ELF-1 (cell line): Measurements from ENCODE around the gene DNMT3A.
"Not testable (repeated sequence)": the region's sequence is repeated elsewhere in the genome, so short reads cannot be mapped to it uniquely, and the experiment has no call there.

Experiments used
- DNase-seq: peaks from one replicate; pipeline ENCODE4 v3.0.0-alpha.2; 2016; ENCODE audit warnings: low read depth, low spot score

Gene DNMT3A

DNA sequence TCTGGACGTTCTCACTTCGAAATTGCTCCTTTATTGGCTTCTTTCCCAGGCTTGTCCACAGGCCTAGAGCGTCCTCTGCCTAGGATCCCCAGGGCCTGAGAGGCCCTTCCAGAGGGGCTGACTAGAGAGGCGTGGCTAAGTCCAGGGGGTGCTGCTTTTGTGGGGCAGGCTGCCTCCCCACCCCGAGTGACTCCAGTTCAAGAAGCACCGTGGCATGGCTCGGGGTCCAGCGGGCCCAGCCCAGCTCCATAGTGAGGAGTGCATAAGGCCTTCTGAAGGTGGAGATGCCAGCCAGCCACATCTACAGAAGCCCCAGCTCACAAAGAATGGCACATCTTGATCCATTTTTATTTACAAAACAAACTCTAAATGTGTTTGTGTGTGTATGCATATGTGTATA, 128.5 kb downstream of the DNMT3A start:
- no peak for DNase-seq

DNA sequence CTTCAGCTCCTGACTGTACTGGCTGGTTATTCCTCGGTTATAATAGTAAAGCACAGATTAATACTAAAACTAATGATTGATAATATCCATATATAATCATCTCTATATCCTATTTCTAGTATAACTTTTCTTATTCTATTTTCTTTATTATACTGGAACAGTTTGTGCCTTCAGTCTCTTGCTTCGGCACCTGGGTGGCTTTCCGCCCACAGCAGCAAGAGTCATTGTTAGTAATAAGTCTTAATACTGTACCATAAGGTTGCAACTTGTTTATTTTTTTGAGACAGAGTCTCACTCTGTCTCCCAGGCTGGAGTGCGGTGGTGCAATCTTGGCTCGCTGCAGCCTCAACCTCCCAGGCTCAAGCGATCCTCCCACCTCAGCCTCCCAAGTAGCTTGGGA, 130.8 kb downstream of the DNMT3A start:
- DNase-seq: not testable (repeated sequence)

DNA sequence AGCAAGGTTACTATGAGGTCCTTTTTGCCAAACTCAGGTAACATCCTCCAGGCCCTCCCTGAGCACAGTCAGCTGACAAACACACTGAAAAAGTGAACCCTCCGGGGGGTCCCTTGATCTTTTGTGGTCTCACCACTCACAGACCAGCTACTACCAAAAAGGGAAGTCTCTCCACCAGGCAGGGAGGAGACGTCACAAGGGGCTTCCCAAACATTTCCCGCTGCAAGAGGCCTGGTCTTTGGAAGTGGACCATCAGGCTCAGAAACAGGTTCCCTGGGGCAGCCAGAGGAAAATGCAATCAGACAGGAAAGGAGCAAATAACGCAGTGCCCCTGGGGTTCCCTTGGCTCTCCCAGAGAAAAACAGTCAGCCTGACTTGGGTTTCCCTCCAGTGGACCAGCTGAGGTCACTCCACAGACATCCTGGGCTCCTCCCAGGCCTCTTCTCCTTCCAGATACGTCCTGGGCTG, 134.6 kb downstream of the DNMT3A start:
- DNase-seq: peak; percentile 91

DNA sequence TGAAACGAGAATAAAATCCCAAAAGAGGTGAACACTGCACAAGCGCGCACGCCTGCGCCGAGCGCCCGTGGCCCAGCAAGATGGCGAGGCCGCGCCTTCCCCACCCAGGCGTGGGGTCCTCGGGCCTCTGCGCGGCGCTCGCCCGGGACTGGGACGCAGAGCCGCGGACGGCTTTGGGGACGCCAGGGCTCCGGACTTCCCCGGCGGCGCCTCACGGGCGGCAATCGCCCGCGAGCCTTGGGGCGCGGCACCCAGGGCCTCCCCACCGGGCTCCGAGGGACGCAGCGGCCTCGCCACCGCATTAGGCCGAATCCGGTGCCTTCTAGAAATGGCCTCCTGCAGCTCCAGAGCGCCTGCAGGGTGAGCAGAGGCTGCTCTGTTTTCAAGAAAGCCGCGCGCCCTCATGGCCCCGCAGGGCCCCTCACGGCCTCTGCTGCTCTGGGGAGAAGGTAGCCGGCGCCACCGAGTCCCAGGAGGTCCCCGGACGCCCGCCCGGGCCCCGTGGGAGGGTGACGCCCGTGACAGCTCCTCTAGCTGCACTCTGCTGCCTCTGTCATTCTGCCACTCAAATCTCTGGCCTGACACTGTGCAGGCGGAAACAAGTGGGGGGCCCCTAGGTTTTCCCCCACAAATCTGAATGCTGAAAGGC, 137.4 kb downstream of the DNMT3A start:
- DNase-seq: no peak

DNA sequence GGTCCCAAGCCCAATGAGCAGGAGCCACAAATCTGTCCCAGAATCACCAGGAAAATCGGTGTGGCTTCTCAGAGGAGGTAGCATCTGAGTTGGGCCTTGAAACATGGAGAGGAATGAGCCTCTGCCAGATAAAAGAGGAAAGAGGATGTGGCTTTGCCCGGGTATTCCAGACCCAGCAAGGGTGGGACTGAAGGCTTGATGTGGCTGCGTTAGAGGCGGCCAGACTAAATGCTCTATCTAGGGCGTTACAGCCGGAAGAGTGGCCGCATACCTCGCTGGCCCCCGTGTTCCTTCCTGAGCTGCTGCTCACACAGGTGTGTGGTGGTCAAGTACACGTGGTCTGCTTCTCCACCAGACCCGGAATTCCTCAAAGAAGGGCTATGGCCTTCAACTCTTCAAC, 139.4 kb downstream of the DNMT3A start:
- no peak for DNase-seq

DNA sequence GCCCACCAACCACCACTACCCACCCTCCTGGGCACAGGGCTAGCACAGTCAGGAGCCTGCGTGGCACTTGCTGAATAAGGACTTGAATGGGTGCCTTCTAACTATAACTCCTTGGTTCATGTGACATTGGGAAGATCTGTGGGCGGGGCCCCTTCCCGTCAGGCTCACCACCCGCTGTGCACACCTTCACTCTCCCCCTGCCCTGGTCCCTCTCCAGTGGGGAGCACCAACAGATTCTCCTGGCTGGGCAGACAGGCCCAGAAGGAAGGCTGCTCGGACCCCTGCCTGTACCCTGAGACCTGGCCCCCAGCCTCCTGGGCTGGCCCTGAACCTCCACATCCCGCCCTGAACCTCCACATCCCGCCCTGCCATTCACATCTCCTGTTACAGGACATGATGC, 139.9 kb downstream of the DNMT3A start:
- no peak for DNase-seq

DNA sequence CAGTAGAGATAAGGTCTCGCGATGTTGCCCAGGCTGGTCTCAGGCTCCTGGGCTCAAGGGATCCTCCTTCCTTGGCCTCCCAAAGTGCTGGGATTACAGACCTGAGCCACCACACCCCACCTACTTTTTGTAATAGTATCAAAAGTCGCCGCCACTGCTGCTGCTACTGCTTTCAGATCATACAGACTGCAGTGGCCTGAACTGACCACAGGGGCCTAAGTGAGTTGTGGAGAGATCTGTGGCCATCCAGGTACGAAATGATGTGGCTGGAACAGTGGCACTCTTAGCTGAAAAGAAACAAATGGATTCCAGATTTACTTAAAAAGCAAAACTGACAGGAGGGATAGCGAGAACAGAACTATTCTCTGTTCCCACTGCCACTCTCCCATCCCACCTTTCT, 140.5 kb downstream of the DNMT3A start:
- DNase-seq: no peak

DNA sequence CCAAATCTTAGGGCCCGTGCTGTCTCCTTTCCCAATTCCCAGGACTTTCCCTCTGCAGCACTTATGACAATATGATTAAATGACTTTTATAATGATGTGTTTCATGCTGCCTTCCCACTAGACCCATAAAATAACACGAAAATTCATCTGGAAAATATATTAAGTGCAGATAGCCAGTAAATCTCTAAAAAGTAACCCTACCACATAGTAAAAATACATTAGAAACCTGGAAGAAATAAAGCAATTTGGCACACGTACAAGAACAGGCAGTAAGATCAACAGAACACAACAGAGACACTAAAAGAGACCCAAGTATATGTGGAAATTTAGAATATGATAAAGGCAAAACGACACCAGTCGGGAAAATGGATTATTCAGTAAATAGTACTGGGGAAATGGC, 143.1 kb downstream of the DNMT3A start:
- no peak for DNase-seq

DNA sequence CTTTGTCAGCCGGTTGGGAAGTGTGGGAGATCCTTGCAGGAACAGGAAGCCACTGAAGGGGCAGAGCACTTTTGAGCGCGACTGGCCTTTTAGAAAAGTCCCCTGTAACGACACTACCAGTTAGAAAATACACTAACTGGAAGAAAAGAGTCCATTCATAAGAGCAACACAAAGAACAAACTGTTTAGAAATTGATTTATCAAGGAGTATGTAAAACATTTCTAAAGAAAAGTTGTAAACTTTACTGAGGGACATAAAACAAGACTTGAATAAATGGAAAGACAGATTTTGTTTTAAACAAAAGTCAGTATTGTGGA, 143.6 kb downstream of the DNMT3A start:
- no peak for DNase-seq

DNA sequence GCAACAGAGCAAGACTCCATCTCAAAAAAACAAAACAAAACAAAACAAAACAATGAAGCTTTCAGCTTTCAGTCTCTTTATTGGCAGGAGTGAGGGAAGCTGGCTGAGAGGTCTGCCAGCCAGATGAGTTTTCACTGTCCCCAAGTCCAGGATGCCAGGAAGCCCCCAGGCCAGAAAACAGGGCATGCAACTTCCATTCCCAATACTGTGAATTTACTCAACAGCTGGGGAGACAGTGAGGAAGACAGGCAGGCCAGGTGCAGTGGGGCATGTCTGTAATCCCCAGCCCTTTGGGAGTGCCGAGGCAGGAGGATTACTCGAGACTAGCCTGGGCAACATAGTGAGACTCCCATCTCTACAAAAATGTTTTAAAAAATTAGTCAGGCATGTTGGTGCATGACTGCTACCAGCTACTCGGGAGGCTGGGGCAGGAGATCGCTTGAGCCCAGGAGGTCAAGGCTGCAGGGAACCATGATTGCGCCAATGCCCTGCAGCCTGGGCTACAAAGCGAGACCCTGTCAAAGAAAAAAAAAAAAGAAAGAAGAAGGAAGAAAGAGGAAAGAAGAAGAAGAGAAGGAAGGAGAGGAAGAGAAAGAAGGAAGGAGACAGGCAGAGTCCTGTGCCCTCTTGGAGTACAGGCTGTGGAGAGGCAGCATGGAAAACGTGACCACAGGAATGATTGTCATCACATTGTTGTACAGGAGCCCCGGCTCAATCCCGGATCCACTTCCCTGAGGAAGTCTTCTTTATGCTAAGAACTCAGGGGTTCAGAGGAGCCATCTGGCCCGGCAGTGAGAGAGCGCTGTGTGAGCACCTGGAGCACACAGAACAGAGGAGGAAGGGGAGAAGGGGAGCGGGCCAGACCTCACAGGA, 144.2 kb downstream of the DNMT3A start:
- no peak for DNase-seq

DNA sequence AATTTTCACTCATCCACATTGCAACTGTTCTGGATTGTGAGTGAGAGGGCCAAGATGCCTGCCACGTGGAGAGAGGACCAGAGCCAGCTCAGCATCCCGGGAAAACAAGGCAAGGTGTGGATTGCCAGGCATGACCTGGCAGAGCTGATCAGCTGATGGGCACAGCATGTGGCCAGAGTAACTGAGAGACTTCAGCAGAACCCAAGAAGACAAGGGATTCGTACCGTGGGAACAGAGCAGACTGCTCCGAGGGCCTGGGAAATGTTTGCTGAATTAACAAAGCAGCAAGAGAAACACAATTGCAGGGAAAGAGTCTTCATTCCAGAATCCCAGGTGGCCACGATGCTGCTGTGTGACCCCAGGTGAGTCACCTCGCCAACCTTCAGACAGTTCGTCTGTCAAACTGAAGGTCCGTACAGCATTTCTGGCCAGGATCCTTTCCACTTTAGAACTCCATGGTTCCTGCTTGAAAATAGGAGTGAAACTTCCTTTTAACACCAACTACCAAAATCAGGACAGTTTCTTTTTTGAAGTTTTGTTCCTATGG, 147.1 kb downstream of the DNMT3A start:
- peak; percentile 45 for DNase-seq

DNA sequence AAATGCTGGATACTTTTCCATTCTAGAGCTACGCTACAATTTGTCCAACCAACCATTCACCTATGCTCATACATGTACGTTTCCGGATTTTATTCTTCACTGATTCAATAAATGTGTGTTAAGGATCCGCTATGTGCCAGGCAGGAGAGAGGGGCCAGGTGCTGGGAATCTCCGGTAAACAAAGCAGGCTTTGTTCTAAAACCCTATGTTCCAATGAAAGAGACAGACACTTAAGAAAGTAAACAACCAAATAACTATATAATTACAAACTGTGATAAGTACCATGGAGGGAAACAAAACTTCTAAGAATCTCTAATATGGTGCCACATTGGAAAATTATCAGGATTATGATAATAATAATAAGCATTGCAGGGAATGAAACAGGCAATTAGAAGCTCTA, 151.2 kb downstream of the DNMT3A start:
- DNase-seq: no peak

DNA sequence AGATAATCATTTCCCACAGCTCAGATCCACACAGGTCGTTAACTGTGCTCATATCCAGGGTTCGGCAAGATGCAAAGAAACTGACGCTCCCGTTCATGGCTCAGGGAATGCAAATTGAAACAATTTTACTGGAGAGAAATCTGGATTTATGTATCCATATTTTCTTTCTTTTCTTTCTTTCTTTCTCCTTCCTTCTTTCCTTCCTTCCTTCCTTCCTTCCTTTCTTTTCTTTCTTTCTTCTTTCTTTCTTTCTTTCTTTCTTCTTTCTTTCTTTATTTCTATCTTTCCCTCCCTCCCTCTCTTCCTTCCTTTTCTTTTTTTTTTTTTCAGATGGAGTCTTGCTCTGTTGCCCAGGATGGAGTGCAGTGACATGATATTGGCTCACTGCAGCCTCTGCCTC, 153.3 kb downstream of the DNMT3A start:
- DNase-seq: no peak

DNA sequence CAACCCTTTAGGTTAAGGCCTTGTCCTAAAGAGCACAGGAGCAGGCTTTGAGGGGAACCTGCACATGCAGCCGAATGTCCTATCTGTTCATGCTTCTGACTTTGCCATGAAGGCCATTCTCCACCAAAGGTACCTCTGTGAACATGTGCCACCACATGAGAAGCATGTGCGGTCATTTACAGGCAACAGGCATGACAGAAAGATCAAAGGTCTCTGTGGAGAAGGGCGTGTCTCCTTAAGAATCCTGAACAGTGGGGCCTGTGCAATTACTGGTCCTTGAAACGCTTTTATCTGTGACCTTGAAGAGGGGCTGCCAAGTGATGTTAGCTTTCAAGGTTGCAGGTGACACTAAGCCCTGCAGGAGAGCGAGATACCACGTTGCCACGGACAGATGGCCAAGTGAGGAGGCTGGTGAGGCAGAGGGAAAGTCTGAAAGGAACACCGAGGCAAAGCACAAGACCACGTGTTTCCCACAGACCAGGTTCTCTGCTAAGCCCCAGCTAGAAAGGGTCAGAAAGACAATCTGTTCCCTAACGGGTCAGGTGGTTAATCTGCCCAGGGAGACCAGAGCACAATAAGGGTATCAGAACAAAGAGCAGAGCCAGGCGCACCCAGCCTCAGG, 153.9 kb downstream of the DNMT3A start:
- no peak for DNase-seq

DNA sequence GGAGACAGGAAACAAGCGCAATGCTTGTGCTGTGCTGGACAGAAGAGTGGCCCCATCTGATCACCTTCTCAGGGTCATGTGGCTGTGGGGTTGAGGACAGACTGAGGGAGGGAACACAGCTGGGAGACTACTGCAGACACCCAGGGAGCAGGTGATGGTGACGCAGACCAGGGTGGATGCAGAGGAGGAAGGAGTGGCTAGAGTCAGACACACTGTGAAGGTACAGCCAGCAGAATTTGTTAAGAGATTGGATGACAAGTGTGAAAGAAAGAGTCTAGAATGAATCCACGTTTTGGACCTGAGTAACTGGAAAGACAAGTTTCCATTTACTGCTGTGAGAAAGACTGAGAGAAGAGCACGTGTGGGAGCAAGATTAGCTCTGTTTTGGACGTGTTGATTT, 157.5 kb downstream of the DNMT3A start:
- DNase-seq: peak; percentile 46

DNA sequence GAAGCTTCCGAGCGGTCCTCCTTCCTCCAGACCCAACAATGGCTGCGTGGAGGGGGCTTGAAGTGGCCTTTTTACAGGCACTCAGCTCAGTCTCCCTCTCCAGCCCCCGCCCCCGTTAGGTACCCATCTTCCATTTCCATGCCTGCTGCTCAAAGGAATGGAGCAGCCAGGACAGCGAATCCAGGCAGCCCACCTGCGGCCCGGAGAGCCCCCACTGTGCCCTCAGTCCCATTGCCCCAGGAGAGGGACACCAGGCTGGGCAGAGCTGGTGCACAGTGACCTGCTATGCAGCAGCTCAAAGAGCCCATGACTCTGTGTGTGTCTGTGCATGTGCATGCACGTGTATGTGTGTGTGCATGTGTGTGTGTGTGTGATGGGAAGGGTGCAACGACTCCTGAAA, 162.7 kb downstream of the DNMT3A start:
- DNase-seq: no peak
